ENCODE measurements around the gene CBLB. TPM values are rescaled to one million over a fixed set of nuclear protein-coding genes. Genes with fewer than 3 reads are reported as not detected.
"Not testable (repeated sequence)": the region's sequence is repeated elsewhere in the genome, so short reads cannot be mapped to it uniquely, and the experiment has no call there.

Gene CBLB
- total and polyA plus RNA-seq, 9 donors = 19.5 to 31.4 (median 21.0) TPM

- DNase-seq = peak; percentile 93
- no CpG with 5 or more reads among the region's 3 CpGs for WGBS (ENCODE audit: insufficient coverage)
- Histone ChIP-seq H3K36me3 (ENCODE audit: control insufficient read depth, insufficient read depth, low read length) (peaks cover 6% of the 10 kb centered on the region), H3K9me3 (replicated peaks; ENCODE audit: control insufficient read depth, low read depth, low read length) (no peaks in the 10 kb centered on the region), H3K4me3 (ENCODE audit: low read length) (no peak overlapping the region), H3K27me3 (ENCODE audit: control insufficient read depth, insufficient read depth, low read length) (no peaks in the 10 kb centered on the region), H3K4me1 (ENCODE audit: control insufficient read depth, insufficient read depth, low read length) (no peaks in the 10 kb centered on the region), H3K27ac (ENCODE audit: low read length) (peak overlapping the region; percentile 32)
These were observed 121.7 kb downstream of the CBLB start for GRCh38 chr3:105747060-105747541.

DNA sequence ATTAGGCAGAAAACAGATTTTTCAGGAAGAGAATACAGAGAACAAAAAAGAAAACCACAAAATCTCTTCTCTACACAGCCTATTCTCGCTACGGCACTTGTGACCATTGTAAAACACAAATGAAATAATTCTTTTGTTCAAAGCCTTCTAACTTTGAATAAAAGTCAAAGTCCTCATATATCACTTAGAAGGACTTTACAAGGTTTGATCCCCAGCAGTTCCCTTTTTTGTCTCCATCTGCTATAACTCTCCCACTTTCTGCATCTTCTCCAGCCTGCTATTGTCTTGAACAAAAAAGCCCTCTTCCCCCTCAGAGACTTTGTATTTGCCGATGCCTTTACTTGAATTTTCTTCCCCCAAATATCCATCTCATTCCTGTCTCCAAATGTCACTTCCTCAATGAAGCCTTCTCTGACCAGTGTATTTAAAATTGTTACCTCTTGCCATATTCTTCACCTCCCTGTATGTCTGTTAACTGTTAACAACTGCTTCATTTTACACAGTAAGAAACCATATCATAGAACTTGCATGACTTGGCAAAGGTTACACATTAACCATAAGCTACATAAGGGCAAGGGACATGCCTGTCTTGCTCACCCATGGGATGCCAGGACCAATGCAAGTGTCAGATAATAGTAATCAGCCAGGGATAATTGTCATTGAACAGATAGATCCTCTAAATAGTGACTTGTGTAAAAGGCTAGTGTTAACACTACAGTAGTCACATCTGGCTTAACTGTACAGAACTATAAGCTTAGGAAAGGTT, 122.4 kb downstream of the CBLB start:
- Histone ChIP-seq H3K9me3 (replicated peaks; ENCODE audit: control insufficient read depth, low read depth, low read length) (no peaks in the 10 kb centered on the region), H3K4me3 (ENCODE audit: low read length) (no peak overlapping the region), H3K4me1 (ENCODE audit: control insufficient read depth, insufficient read depth, low read length) (no peaks in the 10 kb centered on the region), H3K36me3 (ENCODE audit: control insufficient read depth, insufficient read depth, low read length) (peaks cover 6% of the 10 kb centered on the region), H3K27me3 (ENCODE audit: control insufficient read depth, insufficient read depth, low read length) (no peaks in the 10 kb centered on the region), H3K27ac (ENCODE audit: low read length) (peak overlapping the region; percentile 32)
- DNase-seq = no peak
- 58% methylated on average over 1 of the region's 3 CpGs for WGBS (ENCODE audit: insufficient coverage)

- WGBS (ENCODE audit: insufficient coverage) = no CpG with 5 or more reads among the region's 3 CpGs
- Histone ChIP-seq H3K27ac (ENCODE audit: low read length) (no peak overlapping the region), H3K9me3 (replicated peaks; ENCODE audit: control insufficient read depth, low read depth, low read length) (no peaks in the 10 kb centered on the region), H3K4me3 (ENCODE audit: low read length) (no peak overlapping the region), H3K27me3 (ENCODE audit: control insufficient read depth, insufficient read depth, low read length) (no peaks in the 10 kb centered on the region), H3K4me1 (ENCODE audit: control insufficient read depth, insufficient read depth, low read length) (no peaks in the 10 kb centered on the region), H3K36me3 (ENCODE audit: control insufficient read depth, insufficient read depth, low read length) (peaks cover 6% of the 10 kb centered on the region)
- no peak for DNase-seq
These were observed 123.8 kb downstream of the CBLB start for GRCh38 chr3:105745046-105745445.

- Histone ChIP-seq H3K36me3 (ENCODE audit: control insufficient read depth, insufficient read depth, low read length) (peaks cover 7% of the 10 kb centered on the region), H3K27me3 (ENCODE audit: control insufficient read depth, insufficient read depth, low read length) (no peaks in the 10 kb centered on the region), H3K9me3 (replicated peaks; ENCODE audit: control insufficient read depth, low read depth, low read length) (no peaks in the 10 kb centered on the region), H3K4me1 (ENCODE audit: control insufficient read depth, insufficient read depth, low read length) (no peaks in the 10 kb centered on the region), H3K4me3 (ENCODE audit: low read length) (no peak overlapping the region), H3K27ac (ENCODE audit: low read length) (no peak overlapping the region)
- WGBS (ENCODE audit: insufficient coverage) = no CpG with 5 or more reads among the region's 1 CpG
- peak; percentile 18 for DNase-seq
These were observed 124.6 kb downstream of the CBLB start for GRCh38 chr3:105744202-105744601.

- DNase-seq = peak; percentile 46
- H3K27me3 ChIP-seq (ENCODE audit: control insufficient read depth, insufficient read depth, low read length) = no peaks in the 10 kb centered on the region
- no peak overlapping the region for H3K27ac ChIP-seq (ENCODE audit: low read length)
- H3K4me1 ChIP-seq (ENCODE audit: control insufficient read depth, insufficient read depth, low read length) = no peaks in the 10 kb centered on the region
- no peaks in the 10 kb centered on the region for H3K9me3 ChIP-seq (replicated peaks; ENCODE audit: control insufficient read depth, low read depth, low read length)
- H3K36me3 ChIP-seq (ENCODE audit: control insufficient read depth, insufficient read depth, low read length) = peaks cover 2% of the 10 kb centered on the region
- no peak overlapping the region for H3K4me3 ChIP-seq (ENCODE audit: low read length)
- WGBS (ENCODE audit: insufficient coverage) = no CpG with 5 or more reads among the region's 2 CpGs
These were observed 135.5 kb downstream of the CBLB start for GRCh38 chr3:105733356-105733755.

- Histone ChIP-seq H3K36me3 (ENCODE audit: control insufficient read depth, insufficient read depth, low read length) (peaks cover 2% of the 10 kb centered on the region), H3K9me3 (replicated peaks; ENCODE audit: control insufficient read depth, low read depth, low read length) (no peaks in the 10 kb centered on the region), H3K27ac (ENCODE audit: low read length) (no peak overlapping the region), H3K4me3 (ENCODE audit: low read length) (no peak overlapping the region), H3K4me1 (ENCODE audit: control insufficient read depth, insufficient read depth, low read length) (no peaks in the 10 kb centered on the region), H3K27me3 (ENCODE audit: control insufficient read depth, insufficient read depth, low read length) (no peaks in the 10 kb centered on the region)
- DNase-seq = no peak
- no CpG with 5 or more reads among the region's 1 CpG for WGBS (ENCODE audit: insufficient coverage)
These were observed 137.1 kb downstream of the CBLB start for GRCh38 chr3:105731686-105732085.

- Histone ChIP-seq H3K4me3 (ENCODE audit: low read length) (no peak overlapping the region), H3K27ac (ENCODE audit: low read length) (no peak overlapping the region), H3K36me3 (ENCODE audit: control insufficient read depth, insufficient read depth, low read length) (peaks cover 2% of the 10 kb centered on the region)
These were observed 137.9 kb downstream of the CBLB start for GRCh38 chr3:105730801-105731354.

GRCh38 chr3:105729667-105730066, 139.1 kb downstream of the CBLB start:
- no peak overlapping the region for H3K27ac ChIP-seq (ENCODE audit: low read length)
- no peak overlapping the region for H3K4me3 ChIP-seq (ENCODE audit: low read length)
- H3K36me3 ChIP-seq (ENCODE audit: control insufficient read depth, insufficient read depth, low read length) = peaks cover 2% of the 10 kb centered on the region
- no CpG with 5 or more reads among the region's 3 CpGs for whole genome bisulfite sequencing (ENCODE audit: insufficient coverage)
- no peaks in the 10 kb centered on the region for H3K27me3 ChIP-seq (ENCODE audit: control insufficient read depth, insufficient read depth, low read length)
- peak; percentile 69 for DNase-seq
- no peaks in the 10 kb centered on the region for H3K9me3 ChIP-seq (replicated peaks; ENCODE audit: control insufficient read depth, low read depth, low read length)
- no peaks in the 10 kb centered on the region for H3K4me1 ChIP-seq (ENCODE audit: control insufficient read depth, insufficient read depth, low read length)

More at GRCh38 chr3:105730801-105731354, 137.9 kb downstream of the CBLB start:
- Histone ChIP-seq H3K4me1 (ENCODE audit: control insufficient read depth, insufficient read depth, low read length) (no peaks in the 10 kb centered on the region), H3K27me3 (ENCODE audit: control insufficient read depth, insufficient read depth, low read length) (no peaks in the 10 kb centered on the region), H3K9me3 (replicated peaks; ENCODE audit: control insufficient read depth, low read depth, low read length) (no peaks in the 10 kb centered on the region)
- no peak for DNase-seq

DNA sequence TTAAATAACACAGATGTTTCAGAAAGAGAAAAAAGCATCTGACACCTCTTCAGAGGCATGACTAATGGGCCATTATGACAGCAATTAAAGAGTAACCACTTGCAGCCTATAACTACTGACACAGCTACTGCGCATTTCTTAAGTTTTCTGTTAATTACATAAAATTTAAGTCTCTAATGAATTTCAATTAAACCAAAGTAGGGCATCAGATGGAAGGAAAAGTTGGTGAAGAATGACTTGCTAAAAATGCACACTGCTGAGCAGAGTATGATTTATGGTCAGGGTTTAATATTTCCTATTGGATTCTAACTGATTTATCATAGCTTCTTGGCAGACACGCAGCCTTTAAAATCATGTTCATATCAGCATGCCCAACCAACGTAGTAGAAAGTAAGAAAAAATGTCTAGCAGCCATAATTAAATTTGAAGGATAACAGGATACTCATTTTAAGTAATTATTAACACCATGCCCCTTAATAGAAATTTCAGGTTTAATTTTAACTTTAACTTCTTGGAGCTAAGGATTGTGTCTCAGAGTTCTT, 140.0 kb downstream of the CBLB start:
- Histone ChIP-seq H3K4me3 (ENCODE audit: low read length) (no peak overlapping the region), H3K36me3 (ENCODE audit: control insufficient read depth, insufficient read depth, low read length) (peaks cover under 1% of the 10 kb centered on the region), H3K27ac (ENCODE audit: low read length) (no peak overlapping the region), H3K27me3 (ENCODE audit: control insufficient read depth, insufficient read depth, low read length) (no peaks in the 10 kb centered on the region), H3K4me1 (ENCODE audit: control insufficient read depth, insufficient read depth, low read length) (no peaks in the 10 kb centered on the region), H3K9me3 (replicated peaks; ENCODE audit: control insufficient read depth, low read depth, low read length) (no peaks in the 10 kb centered on the region)
- no CpG with 5 or more reads among the region's 3 CpGs for whole genome bisulfite sequencing (ENCODE audit: insufficient coverage)
- no peak for DNase-seq

DNA sequence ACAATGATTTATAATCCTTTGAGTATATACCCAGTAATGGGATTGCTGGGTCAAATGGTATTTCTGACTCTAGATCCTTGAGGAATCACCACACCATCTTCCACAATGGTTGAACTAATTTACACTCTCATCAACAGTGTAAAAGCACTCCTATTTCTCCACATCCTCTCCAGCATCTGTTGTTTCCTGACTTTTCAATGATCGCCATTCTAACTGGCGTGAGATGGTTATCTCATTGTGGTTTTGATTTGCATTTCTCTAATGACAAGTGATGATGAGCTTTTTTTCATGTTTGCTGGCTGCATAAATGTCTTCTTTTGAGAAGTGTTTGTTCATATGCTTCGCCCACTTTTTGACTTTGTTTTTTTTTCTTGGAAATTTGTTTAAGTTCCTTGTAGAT, 141.8 kb downstream of the CBLB start:
- not testable (repeated sequence) for H3K27ac ChIP-seq (ENCODE audit: low read length); DNase-seq; H3K9me3 ChIP-seq (replicated peaks; ENCODE audit: control insufficient read depth, low read depth, low read length); H3K36me3 ChIP-seq (ENCODE audit: control insufficient read depth, insufficient read depth, low read length); H3K4me3 ChIP-seq (ENCODE audit: low read length); H3K4me1 ChIP-seq (ENCODE audit: control insufficient read depth, insufficient read depth, low read length); H3K27me3 ChIP-seq (ENCODE audit: control insufficient read depth, insufficient read depth, low read length)
- WGBS (ENCODE audit: insufficient coverage) = no CpG with 5 or more reads among the region's 3 CpGs

Data from muscle of leg (tissue), 11 donors.